GM15510 (cell line): ENCODE data around the gene ZSWIM6.

Source experiments
- POLR2A ChIP-seq: IDR thresholded peaks from 3 replicates; pipeline ENCODE4 v1.6.1; 2011; ENCODE audit warnings: borderline replicate concordance; ENCODE audit not compliant: insufficient read length; ENCODE audit errors: extremely low read depth

ZSWIM6 gene

DNA sequence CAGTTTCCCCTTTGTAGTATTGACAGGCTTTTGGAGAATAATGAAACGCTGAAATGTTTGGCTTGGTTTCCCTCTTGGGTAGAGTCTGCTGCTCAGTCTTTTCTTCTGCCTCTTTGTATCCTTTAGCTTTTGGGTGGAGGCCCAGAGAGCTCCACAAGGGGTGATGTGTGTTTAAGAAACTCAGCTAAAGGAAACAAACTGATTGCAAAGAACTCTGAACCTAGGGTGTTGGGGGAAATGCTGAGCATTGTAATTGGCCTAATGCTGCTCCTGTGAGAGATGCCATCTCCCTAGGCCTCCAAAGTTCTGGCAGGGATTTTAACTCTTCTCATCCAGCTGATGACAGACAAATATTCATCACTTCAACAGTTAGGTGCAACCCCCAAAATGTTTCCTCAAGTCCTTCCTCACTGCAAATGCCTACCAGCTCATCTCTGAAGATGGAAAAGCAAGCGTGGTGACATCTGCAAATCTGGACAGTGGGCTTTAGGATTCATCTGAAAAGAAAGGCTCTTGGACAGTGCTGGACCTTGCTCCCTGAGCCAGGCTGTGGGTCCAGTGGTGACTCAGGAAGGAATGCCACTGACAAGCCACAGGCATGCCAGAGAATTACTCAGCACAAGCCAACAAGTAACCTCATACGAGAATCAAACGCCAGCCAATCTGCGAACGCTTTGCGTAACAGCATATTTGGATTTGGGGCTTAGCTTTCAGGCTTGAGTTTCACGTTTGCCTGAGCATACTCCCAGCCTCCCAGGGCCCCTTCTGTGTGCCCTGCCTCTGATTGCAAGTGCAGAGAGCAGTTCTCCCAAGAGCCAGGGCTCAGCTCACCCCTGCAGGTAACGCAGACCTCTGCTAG lies 30.5 kb upstream of the ZSWIM6 start:
- TF ChIP-seq POLR2A: no peak

DNA sequence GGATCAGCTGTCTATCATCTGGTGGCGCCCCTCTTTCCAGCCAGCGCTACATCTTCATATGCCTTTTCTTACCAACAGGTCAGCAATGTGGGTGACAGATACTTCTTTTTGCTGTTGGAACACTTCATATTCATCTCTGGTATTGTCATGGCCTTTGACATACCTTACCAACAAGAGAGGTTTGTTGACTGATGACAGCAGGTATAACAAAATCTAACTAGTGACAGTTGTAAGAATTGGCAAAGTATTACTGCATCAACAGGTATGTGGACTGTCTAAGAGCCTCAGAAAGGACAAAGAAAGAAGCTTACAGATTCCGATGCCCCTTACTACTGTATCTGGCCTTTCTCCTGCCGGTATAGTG lies 29.9 kb upstream of the ZSWIM6 start:
- no peak for TF ChIP-seq POLR2A

DNA sequence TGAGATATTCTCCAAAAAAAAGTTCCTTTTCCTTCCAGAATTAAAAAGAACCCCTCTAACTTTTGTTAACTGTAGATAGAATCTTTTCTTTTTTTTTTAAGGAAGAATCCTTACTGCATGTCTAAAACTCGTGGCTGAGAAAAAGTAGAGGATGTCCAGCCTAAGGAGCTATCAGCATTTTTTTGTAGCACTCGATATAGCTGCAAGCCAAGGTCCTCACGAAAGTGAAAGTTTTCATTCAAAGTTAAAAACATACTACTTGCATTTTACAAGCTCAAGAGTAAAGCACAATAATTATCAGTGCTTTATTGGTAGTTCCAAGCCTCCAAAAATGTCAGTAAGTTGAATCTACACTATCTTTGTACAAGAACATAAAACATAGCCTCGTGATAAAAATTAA lies 28.7 kb upstream of the ZSWIM6 start:
- TF ChIP-seq POLR2A: no peak

DNA sequence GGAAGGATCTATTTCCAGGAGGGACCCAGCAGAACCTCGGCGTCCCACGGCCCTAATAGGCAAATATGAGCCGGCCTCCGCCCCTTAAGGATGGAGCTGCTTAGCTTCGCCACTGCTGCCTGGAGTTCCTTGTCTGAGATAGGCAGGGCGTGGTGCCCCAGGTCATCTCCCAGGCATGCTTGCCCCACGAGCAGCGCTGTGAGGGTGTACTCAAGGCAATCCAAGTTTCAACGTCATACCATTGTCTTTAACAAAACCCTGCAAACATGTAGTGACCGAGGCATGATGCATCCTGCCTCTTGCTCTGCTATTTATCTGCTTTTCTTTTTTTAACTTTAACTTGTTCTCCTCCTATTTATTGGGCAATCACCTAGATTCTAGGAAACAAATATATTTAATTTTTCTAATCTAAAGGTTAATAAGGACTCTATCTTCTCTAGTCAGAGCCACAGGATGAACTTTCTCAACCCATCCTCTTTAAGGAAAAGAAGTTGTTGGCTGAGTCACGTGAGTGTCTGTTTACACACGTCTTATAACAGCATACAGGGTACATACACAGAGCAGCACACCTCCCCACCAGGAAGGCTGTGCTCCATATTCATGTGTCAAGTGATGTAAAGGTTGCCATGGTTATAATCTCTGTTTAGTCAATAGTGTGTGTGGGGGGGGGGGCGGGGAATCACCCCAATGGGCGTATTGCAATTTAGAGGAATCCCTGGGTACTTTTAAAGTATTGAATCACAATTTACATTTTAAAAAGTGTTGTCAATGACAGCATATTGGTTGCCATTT lies 27.3 kb upstream of the ZSWIM6 start:
- TF ChIP-seq POLR2A: no peak

DNA sequence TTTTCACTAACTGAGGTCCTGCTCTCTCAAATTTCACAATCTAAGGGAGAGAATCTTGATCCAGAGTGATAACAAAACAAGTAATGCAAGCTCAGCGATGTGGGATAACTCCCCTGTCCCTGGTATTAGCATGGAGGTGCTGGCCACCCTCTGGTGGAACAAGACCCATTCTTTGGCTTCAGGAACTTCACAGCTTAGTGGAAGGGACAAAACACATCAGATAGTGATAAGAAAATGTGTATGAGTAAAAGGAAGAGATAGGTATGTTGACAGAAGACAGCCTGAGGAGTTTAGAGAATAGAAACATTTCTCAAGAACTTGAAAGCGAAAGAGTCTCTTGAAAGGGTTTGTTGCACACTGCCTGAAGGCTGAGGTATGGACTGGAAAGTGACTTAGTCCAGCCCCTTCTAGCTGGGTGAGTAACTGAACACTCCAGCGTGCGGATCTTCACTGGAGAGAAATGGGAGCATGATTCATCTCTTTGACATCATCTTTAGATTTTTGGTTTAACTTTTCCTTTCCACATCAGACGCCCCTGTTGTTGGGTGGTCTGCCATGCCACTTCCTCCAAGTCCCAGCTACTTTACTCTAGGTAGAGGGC lies 25.4 kb upstream of the ZSWIM6 start:
- TF ChIP-seq POLR2A: no peak

DNA sequence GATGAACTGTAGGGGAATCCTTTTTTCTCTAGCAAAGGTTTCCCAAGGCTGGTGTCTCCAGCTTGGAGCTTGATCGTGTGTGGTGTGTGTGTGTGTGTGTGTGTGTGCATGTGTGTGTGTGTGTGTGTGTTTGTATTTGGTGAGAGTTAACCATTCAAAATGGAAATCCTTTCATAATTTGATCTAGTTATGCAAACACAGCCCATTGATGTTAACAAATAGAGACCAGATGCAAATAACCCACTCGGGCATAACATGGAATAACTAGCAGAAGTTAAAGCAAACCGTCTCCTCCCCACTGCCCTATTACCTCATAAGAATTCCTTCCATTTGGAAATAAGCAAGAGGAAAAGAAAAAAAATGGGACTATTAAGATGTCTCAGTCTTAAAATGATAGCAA lies 24.9 kb upstream of the ZSWIM6 start:
- no peak for TF ChIP-seq POLR2A

DNA sequence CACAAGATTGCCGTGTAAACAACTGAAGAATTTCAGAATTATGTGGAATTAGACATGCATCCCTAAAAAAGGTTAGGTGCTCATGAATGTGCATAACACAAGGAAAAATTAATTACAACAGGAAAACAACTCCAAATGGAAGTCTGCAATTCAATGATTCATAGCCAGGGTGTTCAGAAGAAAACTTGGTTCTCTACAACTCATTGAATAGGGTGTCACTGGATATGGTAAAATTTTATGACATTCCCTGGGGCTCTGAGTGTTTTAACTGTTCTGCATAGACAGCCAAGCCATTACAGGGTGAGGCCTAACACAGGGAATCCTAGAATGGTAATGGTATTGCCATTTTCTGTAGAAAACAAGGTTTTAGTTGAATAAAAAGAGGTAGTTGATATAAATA lies 24.4 kb upstream of the ZSWIM6 start:
- TF ChIP-seq POLR2A: no peak

DNA sequence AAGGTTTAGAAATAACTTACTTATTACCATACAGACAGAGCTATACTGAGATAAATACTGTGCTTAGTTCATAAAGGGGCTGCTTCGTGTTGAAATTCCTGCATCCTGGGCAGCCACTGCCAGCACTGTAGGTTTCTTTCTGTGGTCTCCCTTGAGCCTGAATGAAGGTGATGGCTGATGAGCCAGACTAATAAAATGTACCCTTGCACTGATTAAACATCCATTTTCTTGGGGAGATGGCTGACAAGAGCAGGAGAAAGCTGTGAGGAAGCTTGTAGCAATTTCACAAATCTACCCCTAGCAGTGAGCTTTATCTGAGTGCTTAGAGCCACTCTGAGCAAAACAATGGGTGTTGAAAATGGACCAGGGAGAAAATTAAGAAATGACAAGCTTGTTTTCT lies 23.3 kb upstream of the ZSWIM6 start:
- no peak for TF ChIP-seq POLR2A

DNA sequence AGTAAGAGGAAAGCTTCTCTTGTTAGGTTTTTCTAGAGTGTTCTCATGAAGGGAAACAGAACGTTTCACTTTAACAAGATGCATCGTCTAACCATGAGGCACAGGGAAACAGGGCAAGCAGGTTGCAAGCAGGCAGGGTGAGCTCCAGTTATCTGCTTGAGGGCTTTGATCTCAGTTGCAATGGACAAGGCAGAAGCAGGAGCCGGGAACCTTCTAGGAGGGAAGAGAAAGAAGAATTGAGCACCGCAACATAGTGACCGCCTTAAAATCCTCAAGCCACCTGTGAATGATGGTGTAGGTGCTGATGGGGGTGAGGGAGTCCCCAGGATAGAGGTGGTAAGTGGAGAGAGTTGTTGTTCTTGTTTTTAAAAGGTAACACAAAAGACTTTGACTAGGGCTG lies 22.9 kb upstream of the ZSWIM6 start:
- no peak for TF ChIP-seq POLR2A

DNA sequence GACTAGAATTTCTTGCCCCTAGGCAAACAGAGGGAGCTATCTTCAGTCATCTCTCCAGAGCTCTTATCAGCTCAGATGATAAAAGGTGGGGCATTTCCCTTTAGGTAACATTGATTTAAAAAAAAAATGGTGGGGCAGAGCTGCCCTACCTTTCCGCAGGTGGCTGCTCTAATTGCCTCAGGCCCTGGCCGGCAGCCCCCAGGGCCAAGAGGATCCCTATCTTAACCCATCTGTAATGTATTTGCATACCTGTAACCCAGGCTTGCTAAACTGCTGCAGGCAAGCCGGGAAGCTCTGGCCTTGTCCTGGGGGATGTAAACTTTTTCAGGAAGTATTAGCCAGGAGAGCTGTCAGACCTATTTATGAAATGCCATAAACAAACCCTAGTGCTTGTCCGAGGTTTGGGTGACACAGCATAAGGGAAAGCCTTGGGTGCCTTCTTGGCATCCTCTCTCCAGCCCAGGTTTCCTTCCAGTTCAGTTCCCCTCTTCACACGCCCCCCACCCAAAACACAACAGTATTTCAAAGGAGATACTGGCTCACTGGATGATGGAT lies 20.9 kb upstream of the ZSWIM6 start:
- no peak for TF ChIP-seq POLR2A

DNA sequence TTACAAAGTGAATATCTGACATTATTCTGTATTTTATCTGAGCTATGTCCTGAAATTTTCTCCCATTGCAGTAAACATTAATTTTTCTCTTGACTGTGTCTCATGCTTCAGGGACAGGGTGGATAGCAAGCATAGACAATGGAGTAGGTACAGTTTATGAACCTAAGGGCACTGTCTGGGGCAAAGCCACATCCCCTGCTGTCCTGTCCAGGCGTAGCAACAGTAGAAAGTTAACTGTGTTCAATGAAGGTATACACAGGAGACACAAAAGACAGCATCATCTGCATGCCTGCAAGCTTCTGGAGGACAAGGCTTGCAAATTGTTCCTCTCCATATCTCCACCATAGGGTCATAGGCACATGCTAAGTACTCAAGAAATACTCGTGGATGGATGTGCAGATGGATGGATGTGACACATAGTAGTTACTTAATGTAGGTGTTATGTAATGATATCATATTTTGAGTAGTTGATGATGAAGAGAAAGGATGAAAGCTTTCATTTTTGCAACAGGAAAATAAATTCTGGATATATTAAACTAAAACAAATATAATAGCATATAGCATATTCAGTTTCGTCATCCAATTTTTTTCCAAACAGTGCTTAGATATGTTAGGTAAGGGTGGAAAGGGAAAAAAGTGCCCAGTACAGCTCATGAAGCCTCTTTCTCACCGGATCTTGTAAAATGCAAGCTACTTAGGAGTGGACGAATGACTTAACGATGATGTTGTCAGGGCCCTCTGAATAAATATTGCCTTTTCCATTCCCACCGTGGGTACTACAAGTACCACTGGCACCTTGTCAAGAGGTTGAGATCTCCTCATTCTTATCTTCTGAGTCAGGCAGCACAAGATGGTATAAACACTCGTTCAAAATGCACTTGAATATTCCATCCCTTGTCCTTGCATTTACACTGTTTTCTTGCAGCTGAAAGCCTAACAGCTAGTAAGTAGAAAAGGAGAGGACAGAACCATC lies 19.9 kb upstream of the ZSWIM6 start:
- TF ChIP-seq POLR2A: no peak

DNA sequence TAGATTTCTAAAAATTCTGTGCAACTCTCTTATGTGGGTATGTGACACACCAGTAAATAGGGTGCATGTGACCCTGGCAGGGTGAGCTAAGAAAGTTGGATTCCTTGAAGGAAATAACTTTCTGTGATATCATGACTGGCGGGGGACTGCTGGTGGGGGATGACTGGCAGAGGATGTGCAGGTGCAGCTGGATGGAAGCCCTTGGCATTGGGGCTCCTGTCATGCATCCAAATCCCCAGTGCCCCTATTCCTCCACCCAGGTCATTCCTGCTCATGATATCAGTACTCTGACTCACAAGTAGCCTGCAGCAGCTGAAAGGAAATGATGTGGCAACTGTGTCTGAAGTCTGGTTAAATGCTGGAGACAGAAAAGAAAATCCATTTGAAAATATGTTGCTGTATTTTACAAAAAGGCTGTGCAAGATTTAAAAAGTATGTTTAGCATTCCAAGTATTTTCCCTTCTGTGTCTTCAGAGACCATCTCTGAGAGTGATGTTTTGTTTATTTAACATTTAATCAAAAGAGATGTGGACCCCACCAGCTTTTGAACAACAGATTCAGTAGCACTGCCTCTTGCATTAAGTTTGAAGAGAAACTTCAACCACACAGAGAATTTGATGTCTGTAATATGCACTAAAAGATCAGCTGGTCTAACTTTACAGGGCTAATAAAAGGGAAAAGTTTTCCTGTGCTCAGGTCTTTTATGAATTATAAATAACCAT lies 17.9 kb upstream of the ZSWIM6 start:
- no peak for TF ChIP-seq POLR2A

DNA sequence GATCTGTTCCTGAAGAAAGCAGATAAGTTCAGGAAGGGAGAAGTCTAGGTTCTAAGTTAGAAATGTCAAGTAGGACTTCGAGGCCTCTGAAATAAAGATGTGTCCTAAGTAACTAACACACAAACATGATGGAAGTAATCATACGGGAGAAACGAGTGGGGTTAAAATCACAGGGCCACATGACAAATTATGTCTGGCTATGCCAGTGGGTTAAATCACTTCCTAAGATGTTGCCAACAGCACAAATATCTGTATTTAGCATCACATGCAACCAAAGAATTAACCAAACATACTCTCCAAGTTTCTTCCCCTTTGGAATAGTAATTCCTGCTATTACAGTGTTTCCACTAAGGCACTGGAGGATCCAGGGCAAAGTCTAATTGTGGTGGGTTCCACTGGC lies 13.7 kb upstream of the ZSWIM6 start:
- TF ChIP-seq POLR2A: no peak
